HG02610 (cell line): Measurements from ENCODE around the gene DPPA2.
"Not testable (repeated sequence)": the region's sequence is repeated elsewhere in the genome, so short reads cannot be mapped to it uniquely, and the experiment has no call there.

Source experiments
- ATAC-seq: cut with Tn5 transposase; IDR thresholded peaks from one replicate; pipeline ENCODE4 v1.9.1; 2021; ENCODE audit warnings: mild to moderate bottlenecking, moderate library complexity; ENCODE audit not compliant: unreplicated experiment

DPPA2 gene, protein sequence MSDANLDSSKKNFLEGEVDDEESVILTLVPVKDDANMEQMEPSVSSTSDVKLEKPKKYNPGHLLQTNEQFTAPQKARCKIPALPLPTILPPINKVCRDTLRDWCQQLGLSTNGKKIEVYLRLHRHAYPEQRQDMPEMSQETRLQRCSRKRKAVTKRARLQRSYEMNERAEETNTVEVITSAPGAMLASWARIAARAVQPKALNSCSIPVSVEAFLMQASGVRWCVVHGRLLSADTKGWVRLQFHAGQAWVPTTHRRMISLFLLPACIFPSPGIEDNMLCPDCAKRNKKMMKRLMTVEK

DNA sequence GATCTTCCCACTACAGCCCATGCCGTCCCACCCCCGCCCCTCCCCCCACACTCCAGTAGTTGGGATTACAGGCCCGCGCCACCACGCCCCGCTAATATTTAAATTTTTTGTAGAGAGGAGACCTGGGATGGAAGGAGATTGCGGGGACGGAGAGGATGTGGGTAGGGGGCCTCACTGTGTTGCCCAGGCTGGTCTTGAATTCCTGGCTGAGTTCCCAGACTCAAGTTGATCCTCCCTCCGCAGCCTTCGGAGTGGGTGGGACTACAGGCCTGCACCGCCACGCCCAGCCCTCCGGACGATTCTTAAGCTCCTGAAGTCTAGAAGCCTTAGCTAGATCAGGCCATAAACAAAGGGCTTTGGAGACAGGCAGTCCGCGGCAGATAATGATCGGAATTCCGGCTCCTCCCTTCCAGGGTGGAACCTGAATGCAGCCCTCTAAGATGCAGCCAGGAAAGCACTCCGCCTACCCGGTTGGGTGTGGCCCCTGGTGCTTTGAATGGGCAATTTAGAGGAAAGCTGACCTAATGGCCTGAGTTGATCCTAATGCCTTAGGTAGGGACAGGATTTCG lies at the start of gene DPPA2:
Gene DPPA2, minus strand, starts transcription at position 356 of the 569 bp plus-strand sequence. CDS start 1,975 bp downstream, outside the sequence.
- ATAC-seq, result no peak

DNA sequence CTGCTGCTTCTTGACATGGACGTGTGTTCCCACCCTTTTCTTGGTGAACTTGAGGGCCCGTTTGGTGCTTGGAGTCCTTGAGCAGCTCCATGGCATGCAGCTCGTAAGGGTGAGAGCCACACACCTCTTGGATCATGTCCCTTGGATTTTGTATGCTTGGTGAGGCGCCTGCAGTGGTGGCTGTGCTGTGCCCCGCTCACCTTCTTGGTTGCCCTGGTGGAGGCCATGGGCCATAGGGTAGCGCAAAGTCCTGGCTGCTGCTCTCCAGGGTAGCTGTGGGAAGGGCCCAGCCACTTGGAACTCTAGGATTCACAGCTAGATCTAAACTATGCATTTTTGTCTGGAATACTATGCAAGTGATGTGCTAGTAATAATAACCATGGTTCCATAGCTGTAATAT lies 47.8 kb upstream of the DPPA2 start:
- no peak for ATAC-seq

DNA sequence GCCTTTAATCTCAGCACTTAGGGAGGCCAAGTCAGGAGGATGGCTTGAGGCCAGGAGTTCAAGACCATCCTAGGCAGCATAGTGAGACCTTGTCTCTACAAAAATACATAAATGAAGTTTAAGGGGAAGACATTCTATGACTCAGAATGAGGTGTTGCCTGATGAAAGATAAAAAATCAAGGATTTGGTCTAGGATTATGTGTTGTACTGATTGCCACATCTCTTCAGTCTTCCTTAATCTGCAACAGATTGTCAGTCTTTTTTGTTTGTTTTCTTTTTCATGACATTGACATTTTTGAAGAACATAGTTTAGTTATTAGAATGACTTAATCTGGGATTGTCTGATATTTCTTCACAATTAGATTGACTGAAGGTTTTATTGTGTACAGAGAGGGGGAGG lies 47.3 kb upstream of the DPPA2 start:
- ATAC-seq, result no peak

DNA sequence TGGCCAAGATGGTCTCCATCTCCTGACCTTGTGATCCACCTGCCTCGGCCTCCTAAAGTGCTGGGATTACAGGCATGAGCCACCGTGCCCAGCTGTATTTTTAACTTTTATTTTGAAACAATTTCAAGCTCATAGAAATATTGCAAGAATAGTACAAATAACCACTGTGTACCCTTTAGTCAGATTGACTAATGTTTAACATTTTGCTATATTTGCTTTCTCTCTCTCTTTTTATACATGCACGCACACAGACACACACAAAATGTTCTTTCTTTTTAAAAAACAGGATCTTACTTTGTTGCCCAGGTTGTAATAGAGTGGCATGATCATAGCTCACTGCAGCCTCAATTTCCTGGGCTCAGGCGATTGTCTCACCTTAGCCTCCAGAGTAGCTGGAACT lies 46.5 kb upstream of the DPPA2 start:
- ATAC-seq, result no peak

DNA sequence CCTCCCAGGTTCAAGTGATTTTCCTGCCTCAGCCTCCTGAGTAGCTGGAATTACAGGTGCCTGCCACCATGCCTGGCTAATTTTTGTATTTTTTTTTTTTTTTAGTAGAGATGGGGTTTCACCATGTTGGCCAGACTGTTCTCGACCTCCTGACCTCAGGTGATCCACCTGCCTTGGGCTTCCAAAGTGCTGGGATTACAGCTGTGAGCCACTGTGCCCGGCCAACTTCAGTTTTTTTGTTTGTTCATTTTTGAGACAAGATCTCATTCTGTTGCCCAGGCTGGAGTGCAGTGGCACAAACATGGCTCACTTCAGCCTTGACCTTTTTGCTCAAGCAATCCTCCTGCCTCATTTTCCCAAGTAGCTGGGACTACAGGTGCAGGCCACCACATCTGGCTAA lies 42.5 kb upstream of the DPPA2 start:
- ATAC-seq, result not testable (repeated sequence)

DNA sequence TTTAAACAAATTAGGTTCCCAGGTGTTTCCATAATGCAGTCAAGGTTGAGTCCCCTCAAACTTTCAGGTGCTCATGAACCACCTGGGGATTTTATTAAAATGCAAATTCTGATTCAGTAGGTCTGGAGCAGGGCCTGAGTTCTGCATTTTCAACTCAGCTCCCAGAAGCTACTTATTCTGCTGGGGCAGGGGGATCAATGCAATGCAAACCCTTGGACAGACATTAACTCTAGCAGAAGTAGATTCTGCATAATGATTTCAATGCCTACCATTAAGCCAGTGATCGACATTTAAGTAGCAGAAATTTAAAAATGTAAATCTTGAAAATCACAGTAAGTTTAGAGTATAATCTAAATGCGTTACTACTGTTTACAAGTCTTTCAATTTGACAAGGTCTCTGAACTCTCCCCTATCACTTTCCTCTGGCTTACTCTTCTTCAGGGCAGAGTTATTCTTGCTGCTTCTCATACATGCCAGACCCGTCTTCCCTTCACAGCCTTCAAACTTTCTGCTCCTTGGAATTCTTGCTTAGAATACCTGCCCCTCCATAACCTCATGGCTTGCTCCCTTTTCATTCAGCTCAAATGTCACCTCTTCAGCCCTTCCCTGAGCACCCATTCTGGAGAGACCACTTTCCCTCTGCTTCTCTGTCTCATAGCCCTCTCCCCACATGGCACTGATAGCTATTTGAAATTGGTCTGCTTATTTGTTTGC lies 40.3 kb upstream of the DPPA2 start:
- no peak for ATAC-seq

DNA sequence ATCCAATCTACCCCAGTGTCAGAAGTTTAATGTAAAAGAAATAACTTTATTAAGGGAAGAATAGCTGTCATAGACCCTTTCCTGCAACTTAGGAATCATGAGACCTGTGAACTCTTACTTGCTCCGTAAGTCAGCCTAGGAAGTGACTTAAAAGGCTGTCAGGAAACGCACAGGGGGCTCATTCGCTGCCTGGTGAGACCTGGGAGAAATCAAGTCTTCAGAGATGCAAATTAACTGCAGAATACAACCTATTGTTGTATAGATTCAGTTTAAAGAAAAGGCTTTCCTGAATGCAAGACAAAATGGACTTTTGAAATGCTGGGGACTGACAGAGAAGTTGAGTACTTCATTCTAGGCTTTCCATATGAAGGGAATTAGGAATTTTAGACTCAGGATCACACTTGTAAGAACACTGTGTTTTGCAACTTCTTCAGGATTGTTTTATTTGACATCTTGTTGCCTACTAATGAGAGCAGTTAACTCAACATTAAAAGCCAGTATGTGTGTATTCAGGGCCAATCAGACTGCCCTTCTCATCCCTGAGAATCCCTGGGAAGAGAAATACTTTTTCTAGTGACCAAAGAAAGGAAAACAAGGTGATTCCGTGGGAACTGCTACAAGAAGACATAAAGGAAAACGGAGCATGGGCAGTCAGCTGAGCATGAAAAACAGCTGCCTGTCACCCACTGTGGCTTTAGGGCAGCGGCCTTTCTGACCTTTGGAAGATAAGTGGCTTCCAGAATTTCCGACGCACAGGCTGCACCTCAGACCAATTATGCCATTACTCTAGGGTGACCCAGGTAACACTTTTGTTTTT lies 39.5 kb upstream of the DPPA2 start:
- no peak for ATAC-seq

DNA sequence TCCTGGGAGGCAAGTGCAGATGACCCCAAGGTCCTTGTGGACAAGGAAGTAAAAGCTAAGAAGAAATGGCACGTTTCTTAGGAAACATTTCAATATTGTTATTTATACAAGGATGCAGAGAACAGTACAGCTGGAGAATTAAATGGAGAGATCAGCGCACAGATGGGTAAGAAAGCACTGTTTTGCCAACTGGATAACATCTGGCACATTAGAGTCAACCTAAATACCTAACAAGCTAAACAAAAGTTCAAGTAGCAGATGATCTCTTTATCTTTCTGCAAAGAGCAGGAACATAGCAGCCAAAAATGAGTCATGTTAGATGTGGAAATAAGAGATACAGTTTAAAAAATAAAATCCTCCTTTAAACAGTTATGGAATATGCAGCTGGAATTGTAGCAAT lies 36.7 kb upstream of the DPPA2 start:
- ATAC-seq, result no peak

DNA sequence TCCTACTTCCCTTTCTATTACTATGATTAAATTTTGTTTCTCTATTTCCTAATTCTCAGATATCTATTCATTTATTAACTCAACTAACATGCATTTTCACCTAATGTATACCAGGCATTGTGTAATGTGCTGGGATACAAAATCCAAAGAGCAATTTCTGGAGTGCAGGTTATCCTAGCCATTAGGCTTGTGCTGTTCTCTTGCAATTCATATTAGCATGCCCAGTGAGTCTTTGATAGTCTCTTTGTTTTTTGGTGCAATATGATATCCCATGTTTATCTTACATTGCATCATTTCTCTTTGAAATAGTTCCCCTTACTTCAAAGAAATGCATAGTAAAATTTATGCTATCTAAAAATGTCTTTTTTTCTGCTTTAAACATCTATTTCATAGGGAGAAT lies 34.9 kb upstream of the DPPA2 start:
- no peak for ATAC-seq

DNA sequence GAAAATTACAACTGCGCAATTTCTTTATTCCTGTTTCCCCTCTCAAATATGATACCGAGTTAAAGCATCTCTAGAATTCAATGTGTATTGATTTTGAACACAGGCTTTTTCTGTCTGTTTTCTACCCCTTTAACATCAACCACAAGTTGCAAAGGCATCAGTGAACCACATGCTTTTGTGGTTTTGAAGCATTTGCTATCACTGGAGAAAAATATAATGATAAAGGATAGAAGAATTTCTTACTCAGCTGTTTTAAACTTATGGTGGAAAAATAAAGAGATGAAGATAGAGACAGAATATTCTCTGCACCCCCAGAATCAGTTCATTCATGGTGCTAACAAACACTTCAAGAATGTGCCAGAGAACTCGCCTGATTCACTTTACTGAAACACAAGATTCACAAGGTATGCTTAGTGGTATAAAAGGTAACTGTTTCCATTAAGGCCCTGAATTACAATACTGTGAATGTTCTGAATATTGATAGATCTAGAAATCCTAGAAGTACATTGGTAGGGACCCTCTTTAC lies 30.5 kb upstream of the DPPA2 start:
- ATAC-seq, result no peak

DNA sequence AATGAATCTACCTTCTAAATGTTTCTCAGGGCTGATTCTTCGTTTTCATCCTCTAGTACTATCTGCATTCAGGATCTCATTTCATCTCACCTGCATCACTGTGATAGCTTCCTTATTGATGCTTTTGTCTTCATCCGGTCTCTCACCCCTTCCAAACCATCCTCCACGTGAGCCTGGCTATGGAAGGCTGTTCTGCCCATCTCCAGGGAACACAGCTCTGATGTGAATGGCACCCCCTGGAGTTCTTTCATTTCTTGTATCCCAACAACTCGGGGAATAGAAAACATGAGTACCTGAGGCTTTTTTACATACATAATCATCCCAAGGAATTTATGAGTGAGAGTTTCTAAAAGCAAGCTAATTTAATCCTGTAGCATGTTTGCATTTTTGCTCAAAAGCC lies 29.8 kb upstream of the DPPA2 start:
- no peak for ATAC-seq

DNA sequence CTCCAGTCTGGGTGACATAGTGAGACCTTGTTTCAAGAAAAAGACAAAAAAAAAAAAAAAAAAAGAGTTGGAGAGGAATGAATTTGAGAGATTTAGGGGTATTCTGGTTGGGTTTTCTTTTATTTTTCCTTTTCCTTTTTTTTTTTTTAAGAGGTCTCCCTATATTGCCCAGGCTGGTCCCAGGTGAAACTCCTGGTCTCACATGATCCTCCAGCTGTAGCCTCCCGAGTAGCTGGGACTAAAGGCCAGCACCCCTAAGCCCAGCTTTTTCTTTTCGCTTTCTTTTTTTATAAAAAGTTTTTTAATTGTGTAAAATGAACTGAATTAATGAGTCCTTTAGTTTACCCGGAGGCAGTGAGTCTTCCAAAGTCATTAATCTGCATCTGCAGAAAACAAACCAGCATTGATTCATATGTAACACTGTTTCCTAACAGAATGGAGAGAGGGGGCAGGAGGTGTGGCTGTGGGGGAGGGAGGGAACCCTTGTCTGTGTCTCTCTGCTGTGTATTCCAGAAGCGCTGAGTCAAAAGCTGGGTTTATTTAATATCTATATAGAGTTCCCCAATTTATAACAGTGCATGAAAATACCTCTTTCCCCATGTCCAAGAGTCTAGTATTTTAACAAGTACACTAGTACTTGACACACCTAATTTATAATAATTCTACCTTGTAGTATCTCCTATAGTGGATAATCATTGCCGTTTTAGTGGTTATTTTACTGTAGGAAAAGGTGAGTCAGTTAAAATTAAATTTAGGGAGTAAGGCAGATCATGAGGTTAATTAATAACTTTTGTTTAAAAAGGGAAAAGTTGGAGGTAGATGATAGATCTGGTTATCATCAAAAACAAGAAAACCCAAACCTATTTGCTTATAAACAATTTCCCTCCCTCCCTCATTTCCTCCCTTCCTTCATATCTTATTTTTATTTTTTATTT lies 23.7 kb upstream of the DPPA2 start:
- ATAC-seq, result no peak

DNA sequence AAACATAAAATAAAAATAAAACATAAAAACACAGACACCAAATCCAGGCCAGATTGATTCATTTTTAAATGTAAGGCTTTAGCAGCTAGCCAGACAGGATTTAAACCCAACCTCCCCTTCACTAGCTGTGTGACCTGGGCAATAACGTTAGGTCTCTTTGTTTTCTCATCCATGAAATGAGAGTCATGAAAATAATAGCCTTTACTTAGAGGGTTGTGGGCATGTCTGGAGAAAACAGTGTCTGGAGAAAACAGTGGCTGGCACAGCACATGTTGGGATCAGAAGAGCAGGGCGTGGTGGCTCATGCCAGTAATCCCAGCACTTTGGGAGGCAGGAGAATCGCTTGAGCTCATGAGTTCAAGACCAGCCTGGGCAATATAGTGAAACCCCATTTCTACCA lies 22.9 kb upstream of the DPPA2 start:
- no peak for ATAC-seq

DNA sequence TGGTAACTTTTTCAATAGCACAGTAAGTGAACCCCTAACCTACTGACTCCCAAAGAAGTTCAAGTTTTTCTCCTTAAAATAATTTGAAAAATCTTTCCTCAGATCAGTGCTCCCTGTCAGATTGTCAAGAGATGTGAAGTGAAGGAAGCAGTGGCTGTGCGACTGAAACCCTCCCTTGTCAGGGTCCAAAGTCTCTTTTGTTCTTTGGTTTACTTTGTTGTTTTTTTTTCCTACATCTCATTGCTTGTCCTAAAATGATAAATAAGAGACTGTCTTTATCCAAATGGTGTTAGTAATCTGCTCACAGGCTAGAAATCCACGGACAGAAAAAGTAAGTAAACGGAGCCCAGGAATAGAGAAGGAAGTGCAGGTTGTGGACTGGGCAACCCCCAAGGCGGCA lies 22.0 kb upstream of the DPPA2 start:
- ATAC-seq, result no peak

DNA sequence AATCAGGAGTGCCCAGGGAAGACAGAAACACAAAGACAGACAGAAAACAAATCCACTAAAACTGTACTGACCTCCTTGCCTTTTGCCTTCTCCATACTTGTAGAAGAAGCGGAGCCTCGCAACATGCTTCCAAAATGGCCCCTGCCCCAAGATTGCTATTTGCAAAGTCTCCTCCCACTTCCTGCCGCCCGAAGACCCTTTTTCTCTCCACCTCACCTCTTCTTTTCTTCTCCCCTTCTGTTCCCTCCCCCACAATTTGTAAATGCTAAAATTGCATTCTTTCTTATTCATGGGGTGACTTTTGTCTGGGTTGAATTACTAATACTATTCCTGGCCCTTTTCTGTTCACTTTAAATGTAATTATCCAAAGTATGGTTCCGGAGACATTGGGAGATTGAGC lies 21.1 kb upstream of the DPPA2 start, which contains the start of gene DPPA4:
Gene DPPA4, minus strand, starts transcription at position 154 of the 400 bp plus-strand sequence. Its CDS starts 29 bp downstream, at position 125.
- ATAC-seq, result no peak

DNA sequence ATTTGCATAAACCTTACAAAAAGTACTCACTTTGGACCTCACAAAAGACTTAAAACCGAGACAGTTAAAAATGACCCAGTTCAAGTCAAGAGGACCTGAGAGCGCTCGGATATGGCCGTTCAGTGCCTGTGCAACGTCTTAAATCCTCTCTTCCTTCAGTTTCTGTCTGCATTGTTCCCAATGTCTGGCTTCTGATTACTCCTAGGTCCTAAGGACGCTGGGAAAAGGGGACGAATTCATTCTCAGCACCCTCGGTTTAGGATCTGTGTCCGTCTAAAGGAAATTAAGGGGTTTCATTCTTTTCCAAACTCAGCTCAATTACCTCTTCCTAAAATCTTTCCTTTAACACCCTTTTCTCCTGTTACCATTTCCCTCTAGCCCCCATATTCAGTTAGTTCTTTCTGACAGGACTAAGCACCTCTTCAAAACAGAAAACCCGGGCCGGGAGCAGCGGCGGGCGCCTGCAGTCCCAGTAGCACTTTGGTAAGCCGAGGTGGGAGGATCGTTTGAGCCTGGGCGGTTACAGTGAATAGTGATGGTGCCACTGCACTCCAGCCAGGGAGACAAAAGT lies 20.1 kb upstream of the DPPA2 start:
- ATAC-seq, result no peak

DNA sequence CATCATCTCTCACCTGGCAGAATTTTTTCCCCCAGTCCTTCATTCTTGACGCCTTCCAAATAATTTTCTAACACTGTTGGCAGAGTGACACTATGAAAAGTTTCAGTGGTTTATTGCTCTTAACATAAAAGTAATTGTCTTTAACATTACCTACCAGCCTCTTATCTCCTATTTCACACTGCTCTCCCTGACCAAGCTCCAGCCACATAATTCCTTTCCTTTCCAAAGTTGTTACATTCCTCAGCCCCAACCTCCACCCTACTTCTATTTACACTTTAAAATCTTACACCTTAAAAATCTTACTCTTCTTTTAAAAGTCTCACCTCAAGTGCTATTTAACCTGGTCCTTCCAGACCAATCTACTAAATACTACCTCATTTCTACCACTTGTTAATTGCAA lies 18.3 kb upstream of the DPPA2 start:
- ATAC-seq, result no peak

DNA sequence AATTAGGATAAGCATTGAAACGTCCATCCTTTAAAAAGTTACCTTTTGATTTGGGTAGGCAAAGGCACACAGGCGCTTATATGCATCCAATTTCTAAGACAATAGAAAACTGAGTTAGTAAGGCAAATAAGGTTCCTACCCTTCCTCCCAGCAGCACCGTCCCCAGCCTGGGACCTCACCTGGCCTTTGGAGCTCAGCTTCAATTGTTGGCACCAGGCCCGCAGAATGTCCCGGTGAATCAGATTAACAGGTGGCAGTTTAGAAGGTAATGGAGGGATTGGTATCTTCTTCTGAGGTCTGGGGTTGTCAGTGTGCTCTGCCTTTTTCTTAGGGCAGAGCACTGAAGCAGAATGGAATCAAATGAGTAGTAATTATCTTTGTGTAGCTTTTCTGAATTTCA lies 15.4 kb upstream of the DPPA2 start:
- no peak for ATAC-seq

DNA sequence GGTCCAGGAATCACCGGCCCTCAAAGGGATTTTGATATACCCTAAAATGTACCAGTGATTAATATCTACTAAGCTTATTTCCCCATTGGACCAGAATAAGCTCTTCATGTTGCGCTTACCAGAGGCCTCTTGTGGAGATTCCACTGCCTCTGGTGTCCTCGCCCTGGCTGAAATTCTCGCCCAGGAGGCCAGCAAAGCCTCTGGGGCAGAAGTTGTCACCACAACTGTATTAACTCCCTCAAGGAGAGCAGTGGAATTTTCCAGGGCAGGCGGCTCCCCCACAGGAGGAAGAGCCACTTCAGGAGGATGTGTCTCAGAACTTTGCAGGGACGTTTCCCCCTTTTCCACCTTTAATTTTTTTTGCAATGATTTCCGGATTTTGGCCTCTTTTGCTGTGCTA lies 14.1 kb upstream of the DPPA2 start:
- ATAC-seq, result no peak

DNA sequence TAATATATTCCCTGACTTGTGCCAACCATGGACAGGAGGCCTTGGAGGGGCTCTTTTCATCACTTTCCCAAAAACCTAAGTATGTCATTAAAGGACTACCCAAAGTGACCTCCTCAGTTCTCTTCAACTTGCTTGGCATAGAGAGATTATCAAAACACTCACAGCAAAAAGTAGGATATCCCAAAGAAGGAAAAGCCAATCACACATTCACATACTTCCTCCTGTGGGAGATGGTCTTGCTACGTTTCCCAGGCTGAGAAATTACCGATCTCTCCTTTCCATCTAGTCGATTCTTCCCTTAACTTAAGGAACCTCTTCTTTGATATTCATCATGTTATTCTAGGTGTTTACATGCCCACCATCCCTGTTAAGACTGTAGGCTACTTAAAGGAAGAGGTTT lies 11.9 kb upstream of the DPPA2 start:
- no peak for ATAC-seq
